Pons (tissue), 1 donor: ENCODE results near the gene CD300LG.

Experiments used
- DNase-seq: peaks from one replicate; pipeline ENCODE4 v3.0.0-alpha.2; 2016; ENCODE audit warnings: low spot score

Gene CD300LG

DNA sequence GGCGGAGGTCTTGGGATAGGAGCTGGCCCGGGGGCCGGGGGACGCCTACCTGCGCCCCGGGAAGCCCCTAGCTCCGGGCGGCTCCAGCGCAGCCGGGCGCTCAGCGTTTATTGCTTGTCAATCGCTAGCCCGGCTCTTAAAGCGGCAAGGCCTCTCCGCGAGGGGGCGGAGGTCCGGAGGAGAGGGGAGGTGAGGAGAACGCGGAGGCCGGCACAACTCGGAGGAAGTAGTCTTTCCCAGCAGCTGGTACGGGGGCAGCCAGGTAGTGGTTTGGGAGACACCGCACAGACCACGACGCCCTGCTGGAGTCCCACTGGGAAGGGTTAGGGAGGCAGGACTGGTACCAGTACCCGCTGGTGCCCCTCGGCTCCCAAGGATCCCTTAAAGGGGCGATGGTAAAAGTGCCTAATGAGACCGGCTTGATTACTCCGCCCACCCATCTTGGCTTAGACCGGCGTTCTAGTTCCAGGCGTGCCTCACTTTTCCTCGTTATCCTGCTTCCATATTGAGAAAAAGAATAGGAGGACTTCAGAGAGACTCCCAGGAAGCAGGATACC, 60.5 kb downstream of the CD300LG start, which contains the start of gene MPP2:
TSS of gene MPP2 (minus strand) at position 112 of the 557 bp plus-strand sequence. CDS start 3,076 bp downstream, outside the sequence.
- DNase-seq = peak; percentile 86

DNA sequence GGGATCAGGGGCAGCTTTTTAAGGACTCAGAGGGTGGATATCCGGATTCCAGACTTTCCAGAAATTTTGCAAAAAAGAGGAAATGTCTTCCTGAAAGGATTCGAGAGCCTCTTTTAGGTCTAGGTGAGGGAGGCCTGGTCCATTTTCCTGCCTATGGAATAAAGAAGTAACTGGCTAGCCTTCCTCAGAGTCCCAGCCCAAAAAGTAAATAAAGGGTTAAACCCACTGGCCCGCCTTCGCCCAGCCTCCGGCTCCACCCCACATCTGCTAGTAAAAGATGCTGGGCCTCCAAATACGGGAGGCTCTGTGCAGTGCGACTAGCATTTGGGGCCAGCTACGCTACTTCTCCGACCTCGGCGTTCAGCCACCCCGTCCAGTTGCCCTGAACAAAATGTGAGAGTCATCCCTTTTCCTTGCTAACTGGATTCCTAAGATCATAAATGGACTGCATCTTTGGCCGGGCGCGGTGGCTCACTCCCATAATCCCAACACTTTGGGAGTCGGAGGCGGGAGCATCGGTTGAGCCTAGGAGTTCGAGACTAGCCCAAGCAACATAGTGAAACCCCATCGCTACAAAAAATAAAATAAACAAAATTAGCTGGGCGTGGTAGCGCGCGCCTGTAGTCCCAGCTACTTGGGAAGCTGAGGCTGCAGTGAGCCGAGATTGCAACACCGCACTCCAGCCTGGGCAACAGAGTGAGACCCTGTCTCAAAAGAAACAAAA, 61.2 kb downstream of the CD300LG start:
- peak; percentile 94 for DNase-seq

DNA sequence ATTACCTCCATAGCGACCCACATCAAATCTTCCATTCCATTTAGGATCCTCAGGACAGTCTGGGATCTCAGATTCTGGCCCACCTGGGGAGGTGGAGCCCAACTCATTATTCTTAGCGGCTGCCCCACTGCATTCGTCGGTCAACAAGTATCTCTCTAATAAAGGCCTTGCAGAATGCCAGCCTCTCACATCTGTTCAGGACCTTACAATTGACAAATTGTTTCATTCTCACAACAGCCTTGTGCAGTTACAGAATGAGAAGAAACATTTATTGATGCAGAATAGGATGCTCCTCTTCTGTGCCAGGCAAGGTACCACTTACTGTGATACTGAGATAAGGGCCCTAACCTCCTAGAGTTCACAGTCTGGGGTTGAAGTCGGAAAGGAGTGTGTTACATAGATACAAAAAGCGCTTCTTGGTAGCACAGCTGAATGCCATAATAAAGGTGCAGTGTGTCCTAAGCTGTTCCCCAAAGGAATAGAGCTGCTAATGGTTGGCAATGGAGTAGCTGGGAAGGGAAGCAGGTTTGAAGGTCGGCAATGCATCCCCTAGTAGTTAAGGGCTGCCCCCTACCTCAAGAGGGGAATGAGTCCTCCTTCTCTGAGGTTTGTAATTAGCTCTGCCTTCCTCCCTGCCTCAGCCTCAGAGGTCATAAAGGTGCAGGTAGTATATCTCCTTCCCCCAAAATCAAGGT, 62.7 kb downstream of the CD300LG start:
- peak; percentile 95 for DNase-seq

- no peak for DNase-seq
Measured at GRCh38 chr17:43911904-43912303, 64.9 kb downstream of the CD300LG start.

- no peak for DNase-seq
Measured at GRCh38 chr17:43912635-43913304, 65.8 kb downstream of the CD300LG start.
